GM23248 (cell line): ENCODE data around the gene BCAS1. TPM values are rescaled to one million over a fixed set of nuclear protein-coding genes. Genes with fewer than 3 reads are reported as not detected.

ENCODE experiments used
- DNase-seq: peaks from one replicate; pipeline ENCODE4 v3.0.0-alpha.2; 2015
- H2AFZ ChIP-seq: fragments of 200-600 bp; sonication (generic); 2 replicates; pipeline ENCODE4 v1.6.1; 2016; ENCODE audit warnings: antibody characterized with exemption
- H3F3A ChIP-seq: fragments of 200-600 bp; sonication (generic); 2 replicates; pipeline ENCODE4 v1.6.1; 2016; ENCODE audit warnings: mild to moderate bottlenecking, antibody characterized with exemption, mixed run types; ENCODE audit not compliant: insufficient read depth
- H3K27ac ChIP-seq: fragments of 200-600 bp; sonication (generic); 2 replicates; pipeline ENCODE4 v1.5.1; 2016; ENCODE audit warnings: mild to moderate bottlenecking
- H3K27me3 ChIP-seq: fragments of 200-600 bp; sonication (generic); replicated peaks from 2 replicates; pipeline ENCODE4 v1.6.1; 2016; ENCODE audit warnings: mild to moderate bottlenecking; ENCODE audit not compliant: insufficient read depth
- H3K36me3 ChIP-seq: fragments of 200-600 bp; sonication (generic); 2 replicates; pipeline ENCODE4 v1.6.1; 2016; ENCODE audit warnings: low read depth, mild to moderate bottlenecking
- H3K4me1 ChIP-seq: fragments of 200-600 bp; sonication (generic); 2 replicates; pipeline ENCODE4 v1.6.1; 2016; ENCODE audit warnings: mild to moderate bottlenecking; ENCODE audit not compliant: insufficient read depth
- H3K4me2 ChIP-seq: fragments of 200-600 bp; sonication (generic); one replicate; pipeline ENCODE4 v1.6.1; 2016; ENCODE audit warnings: mild to moderate bottlenecking; ENCODE audit not compliant: unreplicated experiment
- H3K4me3 ChIP-seq: fragments of 200-600 bp; sonication (generic); 2 replicates; pipeline ENCODE4 v1.5.1; 2016; ENCODE audit warnings: mild to moderate bottlenecking
- H3K79me2 ChIP-seq: fragments of 200-600 bp; sonication (generic); 2 replicates; pipeline ENCODE4 v1.6.1; 2016; ENCODE audit warnings: mild to moderate bottlenecking; ENCODE audit not compliant: insufficient read depth
- H3K9ac ChIP-seq: fragments of 200-600 bp; sonication (generic); 2 replicates; pipeline ENCODE4 v1.6.1; 2016; ENCODE audit warnings: mild to moderate bottlenecking
- H3K9me2 ChIP-seq: fragments of 200-600 bp; sonication (generic); 2 replicates; pipeline ENCODE4 v1.6.1; 2016; ENCODE audit warnings: mixed run types, mild to moderate bottlenecking, moderate library complexity; ENCODE audit not compliant: insufficient read depth
- H3K9me3 ChIP-seq: fragments of 200-600 bp; sonication (generic); one replicate; pipeline ENCODE4 v1.6.1; 2017; ENCODE audit warnings: low read depth
- H4K20me1 ChIP-seq: fragments of 200-600 bp; sonication (generic); 2 replicates; pipeline ENCODE4 v1.6.0; 2016; ENCODE audit not compliant: insufficient read depth
- EZH2 ChIP-seq: fragments of 200-600 bp; sonication (generic); IDR thresholded peaks from 2 replicates; pipeline ENCODE4 v1.6.1; 2018; ENCODE audit warnings: antibody characterized with exemption, mild to moderate bottlenecking; ENCODE audit not compliant: insufficient read depth, poor library complexity, severe bottlenecking
- EZH2phosphoT487 ChIP-seq: fragments of 200-600 bp; sonication (generic); IDR thresholded peaks from 2 replicates; pipeline ENCODE4 v1.6.1; 2018; ENCODE audit warnings: antibody characterized with exemption, moderate library complexity, mild to moderate bottlenecking, low read depth; ENCODE audit not compliant: insufficient read depth
- WGBS, 2 experiments: methylation state at CpG; one replicate each; pipeline ENCODE4 v1.1.6; 2015 to 2017; ENCODE audit warnings: low lambda C conversion rate in 2 of 2, low coverage in 1 of 2; ENCODE audit errors: missing lambda C conversion rate in 2 of 2; 5-methylcytosine and 5-hydroxymethylcytosine counted together
- in situ Hi-C: fragments of 300-500 bp; cut with MboI; formaldehyde crosslinking; loops from 2 replicates; pipeline ENCODE4 v1.15.0; 2020
- polyA plus RNA-seq: library from polyadenylated mRNA; unstranded; fragments of >200 nt; fragmentation: Nextera tagmentation; extraction: Ambion mirVana; gene quantifications from 2 replicates; pipeline ENCODE4 v1.2.1, GENCODE V29; 2016
- total RNA-seq: library from RNA; depleted of rRNA; stranded (reverse); fragments of >200 nt; shearing (Covaris generic); gene quantifications from 2 replicates; pipeline ENCODE4 v1.2.3, GENCODE V29; 2014

BCAS1 gene
- total and polyA plus RNA-seq, 2 experiments from 2014 or later: 0.41 TPM; not detected in 1

- Histone ChIP-seq H3K9me2 (no peaks in the 10 kb centered on the region), H3K27me3 (no peaks in the 10 kb centered on the region), H3K27ac (no peak overlapping the region), H3F3A (peaks cover 39% of the 10 kb centered on the region), H4K20me1 (no peaks in the 10 kb centered on the region), H3K4me3 (no peak overlapping the region), H3K4me2 (no peak overlapping the region), H3K4me1 (peaks cover 30% of the 10 kb centered on the region), H3K79me2 (no peaks in the 10 kb centered on the region), H2AFZ (no peak overlapping the region), H3K36me3 (no peaks in the 10 kb centered on the region), H3K9ac (no peak overlapping the region), H3K9me3 (no peaks in the 10 kb centered on the region)
- no peak for DNase-seq
- in situ Hi-C loops: no loop called here
- WGBS, 2 experiments: 91 to 93% methylated on average over 7 of the region's 7 CpGs
- TF ChIP-seq EZH2phosphoT487: no peak
- no peak for TF ChIP-seq EZH2
These were observed 142.4 kb downstream of the BCAS1 start for GRCh38 chr20:53927990-53928389.

- in situ Hi-C loops: no loop called here
- no peaks in the 10 kb centered on the region for H3K79me2 ChIP-seq
These were observed 143.9 kb downstream of the BCAS1 start for GRCh38 chr20:53926428-53927028.

GRCh38 chr20:53925651-53926401, 144.6 kb downstream of the BCAS1 start:
- Histone ChIP-seq H3K9ac (peak overlapping the region; percentile 66), H3K79me2 (no peaks in the 10 kb centered on the region), H3K9me2 (no peaks in the 10 kb centered on the region), H3K4me1 (peaks cover 32% of the 10 kb centered on the region), H3K27ac (peak overlapping the region; percentile 86), H3K4me3 (no peak overlapping the region; the same call in 1 of the 2 replicates), H3K27me3 (no peaks in the 10 kb centered on the region), H3K36me3 (no peaks in the 10 kb centered on the region), H3K4me2 (peak overlapping the region; percentile 64), H3K9me3 (no peaks in the 10 kb centered on the region), H3F3A (peaks cover 35% of the 10 kb centered on the region), H4K20me1 (no peaks in the 10 kb centered on the region), H2AFZ (0 out of 2 replicates have a peak overlapping the region, but pooled peaks have one; percentile 2)
- no peak for TF ChIP-seq EZH2phosphoT487
- no peak for TF ChIP-seq EZH2
- 86 to 89% methylated on average over 12 of the region's 12 CpGs for WGBS, 2 experiments
- no peak for DNase-seq
- in situ Hi-C loops: no loop called here

More at GRCh38 chr20:53926428-53927028, 143.9 kb downstream of the BCAS1 start:
- Histone ChIP-seq H3K4me3 (no peak overlapping the region; the same call in 1 of the 2 replicates), H3K4me2 (peak overlapping the region; percentile 64), H3K36me3 (no peaks in the 10 kb centered on the region), H3K9me2 (no peaks in the 10 kb centered on the region), H3K4me1 (peaks cover 36% of the 10 kb centered on the region), H2AFZ (0 out of 2 replicates have a peak overlapping the region, but pooled peaks have one; percentile 27), H3K9me3 (no peaks in the 10 kb centered on the region), H3K9ac (peak overlapping the region; percentile 66), H3K27me3 (no peaks in the 10 kb centered on the region), H3F3A (peaks cover 39% of the 10 kb centered on the region), H4K20me1 (no peaks in the 10 kb centered on the region), H3K27ac (peak overlapping the region; percentile 86)
- WGBS, 2 experiments: 2 to 5% methylated on average over 5 of the region's 5 CpGs
- DNase-seq: peak; percentile 99
- TF ChIP-seq EZH2phosphoT487 (no peak), EZH2 (no peak)

- H3K4me2 ChIP-seq: no peak overlapping the region
- TF ChIP-seq EZH2: no peak
- H3K9ac ChIP-seq: peak overlapping the region; percentile 42; the same call in 1 of the 2 replicates
- no peaks in the 10 kb centered on the region for H3K9me2 ChIP-seq
- in situ Hi-C loops: loop anchor here (25.0 kb wide), 1 partner anchor 161 kb away; no protein-coding TSS in a partner anchor
- peaks cover 26% of the 10 kb centered on the region for H3K4me1 ChIP-seq
- H3K36me3 ChIP-seq: no peaks in the 10 kb centered on the region
- H3F3A ChIP-seq: peaks cover 29% of the 10 kb centered on the region
- peak overlapping the region; percentile 69 for H3K27ac ChIP-seq
- H2AFZ ChIP-seq: peak overlapping the region; percentile 57
- no peak overlapping the region for H3K4me3 ChIP-seq
- no peaks in the 10 kb centered on the region for H3K9me3 ChIP-seq
- H3K27me3 ChIP-seq: no peaks in the 10 kb centered on the region
- H4K20me1 ChIP-seq: no peaks in the 10 kb centered on the region
- no peaks in the 10 kb centered on the region for H3K79me2 ChIP-seq
- no peak for DNase-seq
- WGBS, 2 experiments: 67 to 75% methylated on average over 7 of the region's 7 CpGs
These were observed 146.6 kb downstream of the BCAS1 start for GRCh38 chr20:53923566-53924369.
